Daoy (cell line): ENCODE measurements around the gene DCLK1. TPM values are rescaled to one million over a fixed set of nuclear protein-coding genes. Genes with fewer than 3 reads are reported as not detected.
A peak's percentile ranks its signal among the peaks of the same experiment; 100 is the strongest.

Source experiments
- DNase-seq: peaks from one replicate; pipeline ENCODE4 v3.0.0-alpha.2; 2015; ENCODE audit warnings: low read depth
- total RNA-seq: library from RNA; depleted of rRNA; stranded (reverse); fragments of >200 nt; shearing (Covaris generic); gene quantifications from 2 replicates; pipeline ENCODE4 v1.2.3, GENCODE V29; 2014

Gene DCLK1
- total RNA-seq, 1 experiment from 2014 or later = 7.0 TPM

DNA sequence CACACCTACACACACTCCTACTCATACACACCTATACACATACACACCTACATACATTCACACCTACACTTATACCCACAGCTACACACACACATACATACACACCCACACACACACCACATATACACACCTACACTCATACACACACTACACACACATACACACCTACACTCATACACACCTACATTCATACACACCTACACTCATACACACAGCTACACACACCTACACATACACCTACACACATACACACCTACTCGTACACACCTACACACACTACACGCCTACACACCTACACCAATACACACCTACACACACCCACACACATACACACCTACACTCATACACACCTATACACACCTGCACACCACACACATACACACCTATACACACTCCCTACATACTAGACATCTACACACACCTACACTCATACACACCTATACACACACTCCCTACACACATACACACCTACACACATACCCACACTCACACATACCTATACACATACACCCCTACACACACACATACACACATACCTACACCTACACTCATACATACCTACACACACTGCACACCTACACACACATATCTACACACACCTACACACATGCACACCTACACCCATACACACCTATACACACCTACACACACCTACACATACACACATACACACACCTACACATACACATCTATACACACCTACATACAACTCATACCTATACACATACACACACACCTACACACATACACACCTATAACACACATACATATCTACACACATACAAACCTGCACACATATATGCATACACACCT is 369.5 kb downstream of the DCLK1 start:
- DNase-seq = no peak

DNA sequence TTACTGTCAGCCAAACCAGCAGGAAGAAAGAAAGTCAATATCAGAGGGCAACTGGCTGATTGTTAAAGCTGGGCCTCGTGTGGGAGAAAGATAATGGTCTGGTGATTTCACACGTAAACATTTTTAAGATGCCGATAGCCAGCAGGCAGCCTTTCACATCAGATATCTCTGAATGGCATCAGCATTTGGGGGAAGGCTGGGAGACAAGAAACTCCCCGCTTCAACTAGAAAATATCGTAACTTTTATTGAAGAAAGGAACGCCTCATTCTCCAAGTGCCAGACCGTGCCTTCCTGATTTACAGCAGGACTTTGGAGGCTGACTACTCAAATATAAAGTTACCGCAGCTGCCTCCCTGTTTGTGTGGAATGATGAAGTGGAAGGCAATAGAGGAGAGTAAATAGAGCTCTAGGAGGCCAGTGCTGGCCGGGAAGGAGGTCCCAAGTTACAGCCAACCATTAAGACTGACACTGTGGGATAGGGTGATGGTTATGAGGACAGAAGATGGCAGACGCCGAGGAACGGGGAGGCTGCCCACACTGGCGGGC is 370.4 kb downstream of the DCLK1 start:
- DNase-seq = no peak

DNA sequence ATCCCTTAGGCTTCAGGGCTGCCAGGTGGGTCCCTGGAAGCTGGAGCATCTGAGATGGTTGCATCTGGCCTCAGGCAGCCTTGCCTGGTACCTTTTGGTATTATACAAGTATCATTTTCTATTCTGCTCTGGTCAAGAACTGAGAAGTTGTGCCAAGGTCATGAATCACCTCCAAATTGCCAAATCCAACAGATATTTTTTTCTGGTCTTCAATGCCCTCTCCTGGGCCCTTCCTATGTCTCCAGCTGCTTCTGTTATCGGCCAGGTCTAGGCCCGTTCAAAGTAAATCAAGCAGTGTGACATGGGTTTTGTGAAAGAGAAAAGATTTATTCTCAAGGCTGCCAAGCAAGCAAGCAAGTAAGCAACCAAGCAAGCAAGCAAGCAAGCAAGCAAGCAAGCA is 383.6 kb downstream of the DCLK1 start:
- DNase-seq = no peak

DNA sequence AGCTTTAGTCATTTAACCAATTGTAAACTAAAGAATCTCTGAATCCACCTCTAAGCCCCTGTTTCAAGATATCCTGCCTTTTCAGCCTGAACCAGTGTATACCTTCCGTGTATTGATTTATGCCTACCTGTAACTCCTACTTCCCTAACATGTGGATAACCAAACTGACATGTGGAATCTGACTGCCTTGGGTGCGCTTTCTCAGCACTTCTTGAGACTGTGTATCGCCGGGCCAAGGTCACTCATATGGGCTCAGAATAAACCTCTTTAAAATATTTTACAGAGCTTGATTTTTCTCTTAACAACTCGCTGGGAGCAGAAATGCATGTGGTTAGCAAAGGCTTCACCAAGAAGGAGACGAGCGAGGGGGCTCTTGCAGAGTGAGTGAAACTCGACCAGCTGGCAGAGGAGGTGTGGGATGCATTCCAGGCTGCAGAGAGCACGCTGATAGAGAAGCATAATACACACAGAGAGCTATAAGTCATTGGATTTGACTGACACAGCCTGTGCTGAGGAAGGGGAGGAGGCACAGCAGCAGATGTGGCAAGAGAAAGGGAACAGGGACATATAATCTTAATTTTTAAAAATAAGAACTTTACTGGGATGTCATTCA is 386.5 kb downstream of the DCLK1 start:
- no peak for DNase-seq

DNA sequence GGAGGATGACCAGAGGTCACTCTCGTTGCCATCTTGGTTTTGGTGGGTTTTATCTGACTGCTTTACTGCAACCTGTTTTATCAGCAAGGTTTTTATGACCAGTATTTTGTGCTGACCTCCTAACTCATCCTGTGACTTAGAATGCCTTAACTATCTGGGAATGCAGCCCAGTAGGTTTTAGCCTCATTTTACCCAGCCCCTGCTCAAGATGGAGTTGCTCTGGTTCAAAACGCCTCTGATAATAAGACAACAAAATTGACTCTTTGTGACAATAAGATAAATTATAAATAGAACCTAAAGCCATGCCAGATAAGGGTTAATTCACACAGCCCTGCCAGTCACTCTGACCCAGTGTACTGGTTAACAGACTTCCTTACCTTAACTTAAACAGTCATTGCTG is 387.0 kb downstream of the DCLK1 start:
- DNase-seq = no peak

DNA sequence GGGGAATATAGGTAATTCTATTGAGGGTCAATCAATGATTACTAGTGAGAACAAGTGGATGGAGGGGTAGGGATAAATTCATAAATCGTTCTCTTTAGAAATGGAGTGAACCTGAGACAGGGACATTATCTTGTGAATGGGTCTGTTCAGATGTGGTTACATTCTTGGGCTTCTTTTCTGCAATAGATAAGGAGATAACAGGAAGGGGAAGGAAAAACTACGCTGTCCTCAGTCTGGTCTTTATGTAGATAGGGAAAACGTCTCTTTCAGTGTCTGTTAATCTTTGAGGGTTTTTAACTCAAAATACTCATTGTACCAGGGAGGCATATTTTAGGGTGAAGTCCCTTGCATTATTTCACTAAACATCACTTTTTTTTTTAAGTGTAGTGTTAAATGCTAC is 388.0 kb downstream of the DCLK1 start:
- no peak for DNase-seq

DNA sequence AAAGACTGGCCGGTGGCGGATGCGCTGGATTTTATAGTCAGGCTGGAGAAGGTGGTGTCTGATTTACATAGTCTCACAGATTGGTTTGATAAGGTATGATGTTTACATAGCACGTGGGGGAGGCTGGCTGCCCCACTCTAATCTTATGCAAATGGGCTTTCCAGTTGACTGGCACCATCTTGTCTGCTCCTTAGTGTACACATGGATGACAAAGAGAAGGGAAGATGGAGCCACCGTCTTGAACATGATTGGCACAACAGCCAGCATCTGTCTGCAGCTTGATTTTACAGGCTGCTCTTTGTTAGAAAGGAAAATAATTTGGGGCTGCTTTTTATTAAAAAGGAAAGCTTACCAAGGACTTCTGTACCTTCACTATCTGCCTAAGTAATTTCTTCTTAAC is 389.5 kb downstream of the DCLK1 start:
- no peak for DNase-seq

DNA sequence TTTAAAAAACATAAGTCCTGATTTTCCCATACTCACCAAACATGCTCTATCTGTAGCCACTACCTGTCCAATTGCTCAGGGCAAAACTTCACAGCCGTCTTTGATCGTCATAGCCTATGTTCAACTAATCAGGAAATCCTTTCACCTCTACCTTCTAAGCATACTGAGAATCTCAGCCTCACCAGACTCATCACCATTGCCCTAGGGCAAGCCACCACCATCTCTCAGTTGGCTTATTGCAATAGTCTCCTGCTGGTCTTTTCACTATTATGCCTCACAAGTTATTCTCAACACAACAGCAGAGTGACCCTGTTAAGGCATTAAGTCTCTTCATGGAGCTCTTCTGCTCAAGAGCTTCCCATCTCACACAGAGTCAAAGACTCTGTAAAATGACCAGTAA is 394.3 kb downstream of the DCLK1 start:
- DNase-seq = no peak

DNA sequence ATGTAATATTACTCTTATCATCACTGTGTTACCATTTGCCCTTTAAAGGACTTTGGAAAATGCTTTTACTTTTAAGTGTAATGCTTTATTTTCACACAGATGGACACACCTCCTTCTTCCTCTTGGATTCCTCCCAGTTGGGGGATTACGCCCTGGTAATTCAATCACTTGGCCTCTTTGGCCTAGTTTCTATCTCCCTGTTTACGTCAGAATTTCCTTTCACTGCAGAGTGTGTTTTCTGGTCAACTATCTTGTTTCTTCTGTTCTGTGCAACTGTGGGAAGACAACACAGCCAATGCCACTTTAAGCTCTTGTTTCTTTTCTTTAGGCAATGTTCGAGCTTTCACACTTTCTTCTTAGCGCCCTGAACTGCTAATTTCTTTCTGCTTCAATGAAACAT is 397.4 kb downstream of the DCLK1 start:
- DNase-seq = no peak

DNA sequence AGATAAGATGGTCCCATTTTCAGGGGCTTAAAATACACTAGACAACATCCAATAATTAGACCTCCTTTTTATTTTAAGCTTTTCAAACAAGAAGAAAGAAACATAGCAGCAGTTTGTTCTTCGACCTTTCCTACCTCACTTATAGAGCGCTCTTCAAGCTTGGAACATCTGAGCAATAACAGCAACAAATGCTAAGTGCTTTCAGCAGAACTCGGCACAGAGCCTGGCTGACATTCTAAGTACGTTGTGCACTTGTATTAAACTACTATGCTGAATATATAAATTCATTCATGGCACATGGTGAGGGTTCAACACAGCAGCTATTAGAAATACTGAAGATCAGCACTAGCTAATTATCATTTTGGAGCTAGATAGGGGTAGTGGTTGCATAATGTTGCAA is 398.6 kb downstream of the DCLK1 start:
- no peak for DNase-seq

DNA sequence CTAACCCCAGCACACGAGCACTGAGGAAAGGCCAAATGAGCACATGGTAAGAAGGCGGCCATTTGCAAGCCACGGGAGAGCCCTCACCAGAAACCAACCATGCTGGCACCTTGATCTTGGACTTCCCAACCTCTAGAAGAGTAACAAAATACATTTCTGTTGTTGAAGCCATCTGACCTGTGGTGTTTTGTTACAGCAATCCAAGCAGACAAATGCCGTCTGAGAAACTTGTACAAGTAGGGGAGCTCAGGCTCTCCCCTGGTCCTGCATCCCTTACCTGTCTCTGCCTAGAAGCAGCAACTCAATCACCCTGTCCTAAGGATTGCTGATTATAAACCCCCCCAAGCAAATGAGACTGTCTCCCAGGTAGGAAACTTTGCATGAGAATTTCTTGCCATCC is 399.7 kb downstream of the DCLK1 start:
- no peak for DNase-seq

DNA sequence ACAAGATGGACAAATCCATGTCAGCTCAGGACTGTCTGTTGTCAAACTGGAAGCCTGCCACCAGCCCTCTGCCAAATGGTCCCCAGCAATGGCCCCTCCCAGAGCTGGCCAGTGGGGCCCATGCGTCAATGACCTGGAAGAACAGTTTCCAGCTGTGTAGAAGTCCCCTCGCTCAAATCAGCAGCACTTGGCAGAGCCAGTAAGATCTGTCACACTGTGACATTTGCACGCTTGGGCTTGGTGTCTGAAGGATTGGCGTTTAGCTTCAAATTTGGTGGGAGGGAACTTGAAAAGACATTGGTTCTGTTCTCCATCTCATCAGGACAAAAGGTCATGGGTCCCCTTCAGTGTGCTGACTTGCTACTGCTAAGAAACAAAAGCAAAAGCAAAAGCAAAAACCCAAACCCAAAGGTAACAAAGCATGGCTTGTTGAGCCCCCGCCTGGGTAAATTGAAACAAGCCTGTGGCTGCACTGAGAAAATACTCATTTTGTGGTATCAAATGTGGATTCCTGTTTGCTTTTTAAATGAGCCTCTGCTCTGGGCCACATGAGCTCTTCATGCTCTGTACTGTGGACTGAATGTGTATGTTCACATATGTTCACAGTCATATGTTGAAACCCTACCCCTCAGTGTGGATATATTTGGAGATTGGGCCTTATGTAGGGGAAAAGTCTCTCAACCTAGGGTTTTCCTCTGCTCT is 401.1 kb downstream of the DCLK1 start:
- no peak for DNase-seq

DNA sequence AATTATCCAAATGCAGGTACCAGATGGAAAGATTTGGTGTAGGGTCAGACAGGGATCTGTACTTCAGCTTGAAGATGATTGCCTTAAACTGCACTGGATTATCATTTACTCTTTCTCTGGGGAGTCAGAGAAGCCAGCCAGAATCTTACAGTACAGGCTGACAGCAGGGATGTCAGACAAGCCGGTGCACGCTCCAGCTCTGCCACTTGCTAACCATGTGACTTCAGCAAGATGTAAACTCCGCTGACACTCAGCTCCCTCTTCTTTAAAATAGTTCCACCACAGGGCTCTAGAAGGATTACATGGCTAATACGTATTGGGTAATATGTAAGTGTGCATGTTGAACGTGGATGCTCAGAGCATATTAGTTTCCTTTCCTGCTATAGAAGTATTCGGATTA is 403.3 kb downstream of the DCLK1 start:
- no peak for DNase-seq

DNA sequence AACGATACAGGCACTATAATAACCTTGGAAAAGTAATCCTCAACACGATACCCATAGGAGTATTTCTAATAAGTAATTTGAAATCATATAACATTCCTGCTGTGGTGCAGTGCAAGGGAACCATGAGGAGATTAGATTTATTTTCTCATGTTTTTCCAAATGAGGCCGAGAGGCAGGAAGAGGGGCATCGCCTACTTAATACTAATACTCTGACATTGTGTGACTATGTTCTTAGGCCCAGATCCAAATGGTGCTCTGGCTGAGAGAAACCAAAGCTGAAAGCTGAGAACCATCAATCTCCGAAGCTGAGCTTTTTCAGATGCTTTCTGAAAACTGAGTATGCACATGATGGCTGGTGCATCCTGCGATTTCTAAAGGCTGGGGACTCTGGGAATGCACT is 406.7 kb downstream of the DCLK1 start:
- no peak for DNase-seq

DNA sequence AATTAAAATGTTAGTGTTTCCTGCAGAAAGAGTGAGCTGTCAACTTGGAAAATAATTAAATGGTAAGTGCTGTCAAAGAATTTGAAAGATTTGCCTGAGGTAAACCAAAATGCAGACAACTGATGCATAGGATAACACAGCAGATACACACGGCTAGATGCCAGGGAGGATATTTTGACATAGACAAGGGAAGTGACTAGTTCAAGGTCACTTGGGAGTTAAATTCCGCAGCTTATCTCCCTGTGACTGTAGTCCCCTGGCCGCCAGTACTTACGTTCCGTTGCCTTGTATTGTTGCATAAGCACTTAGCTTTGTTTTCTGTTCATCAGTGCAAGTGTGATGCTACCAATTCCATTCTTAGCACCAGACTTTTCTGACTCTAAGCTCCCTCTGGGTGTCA is 407.4 kb downstream of the DCLK1 start:
- DNase-seq = no peak

DNA sequence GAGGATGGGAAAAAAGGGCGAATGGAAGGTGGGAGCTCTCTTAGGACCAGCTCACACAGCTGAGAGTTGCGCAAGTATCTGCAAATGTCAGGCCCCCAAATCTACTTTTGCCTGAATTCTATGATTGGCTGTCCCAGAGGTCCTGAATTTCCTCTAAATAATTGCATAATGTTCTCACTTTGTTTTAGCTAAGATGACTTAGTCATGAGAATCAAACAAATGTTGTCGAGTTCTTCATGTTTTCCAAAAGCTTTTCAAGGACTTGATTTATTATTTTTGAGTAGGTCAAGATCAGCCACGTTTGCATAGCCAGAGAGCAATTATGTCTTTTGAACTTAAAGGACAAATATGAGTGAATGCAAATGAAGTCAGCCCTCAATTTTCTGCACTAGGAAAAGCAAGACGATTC is 408.1 kb downstream of the DCLK1 start:
- DNase-seq = no peak

DNA sequence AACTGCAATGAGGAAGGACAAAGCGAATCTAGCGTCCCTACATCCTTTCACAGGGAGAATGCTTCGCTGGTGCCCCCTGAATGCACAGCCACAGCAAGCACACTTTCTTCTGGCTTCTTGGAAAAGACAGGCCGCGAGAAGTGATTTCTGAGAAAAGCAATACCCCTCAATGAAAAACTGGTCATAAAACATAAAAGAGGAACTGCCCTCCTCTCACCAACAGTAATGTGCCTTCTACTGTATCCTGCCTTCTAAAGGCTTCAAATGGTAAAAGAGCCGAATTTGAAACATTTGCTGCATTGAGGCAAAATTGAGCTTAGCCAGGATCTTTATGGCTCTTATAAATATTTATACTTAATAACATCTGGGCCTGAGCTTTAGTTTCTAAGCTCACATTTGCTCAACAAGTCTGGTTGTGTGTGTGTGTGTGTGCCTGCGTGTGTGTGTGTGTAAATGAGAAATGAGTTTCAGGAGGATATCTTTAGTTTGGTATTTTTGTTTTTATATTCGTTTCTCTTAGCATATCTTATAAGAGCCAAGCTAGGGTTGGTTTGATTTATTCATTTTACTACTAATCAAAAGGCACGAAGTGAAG is 408.6 kb downstream of the DCLK1 start:
- DNase-seq = no peak

DNA sequence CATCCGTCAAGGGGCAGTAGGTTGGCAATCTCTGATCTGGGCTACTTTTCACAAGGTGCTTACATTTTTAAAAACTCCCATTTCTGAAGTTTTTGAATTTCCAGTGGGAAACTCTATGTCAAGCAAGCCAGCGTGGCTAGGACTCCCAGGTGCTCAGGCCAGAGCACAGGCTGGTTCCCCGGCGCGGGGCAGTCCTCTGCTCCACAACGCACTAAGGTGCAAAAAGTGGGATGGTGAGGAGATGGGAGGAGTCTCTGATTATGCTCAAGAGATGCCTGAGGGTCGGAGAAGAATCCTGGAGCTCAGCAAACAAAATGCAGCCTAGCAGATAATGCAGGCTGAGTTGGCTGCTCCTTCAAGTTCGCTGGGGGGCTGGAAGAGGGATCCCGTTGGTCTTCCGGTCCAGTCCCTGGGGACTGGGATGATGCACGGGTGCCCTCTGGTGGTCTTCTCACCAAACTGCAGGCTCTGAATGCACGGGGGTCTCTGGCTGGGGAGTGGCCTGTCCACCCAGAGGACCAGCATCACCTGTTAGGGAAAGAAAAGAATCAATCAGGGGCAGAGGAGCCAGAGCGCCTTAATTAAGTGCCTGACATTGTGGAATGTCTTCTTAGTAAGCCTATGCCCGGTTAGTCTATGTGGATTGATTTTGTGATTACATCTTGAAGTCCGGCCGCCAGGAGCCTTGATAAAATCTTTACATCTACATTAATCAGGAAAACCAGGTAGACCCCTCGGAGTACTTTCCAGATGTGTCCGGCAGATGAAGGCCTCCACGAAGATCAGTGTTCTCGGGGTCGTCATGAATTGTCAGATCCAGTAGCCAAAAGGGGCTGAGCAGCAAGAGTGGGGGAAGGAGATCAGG is 410.3 kb downstream of the DCLK1 start:
- DNase-seq = peak; percentile 57

DNA sequence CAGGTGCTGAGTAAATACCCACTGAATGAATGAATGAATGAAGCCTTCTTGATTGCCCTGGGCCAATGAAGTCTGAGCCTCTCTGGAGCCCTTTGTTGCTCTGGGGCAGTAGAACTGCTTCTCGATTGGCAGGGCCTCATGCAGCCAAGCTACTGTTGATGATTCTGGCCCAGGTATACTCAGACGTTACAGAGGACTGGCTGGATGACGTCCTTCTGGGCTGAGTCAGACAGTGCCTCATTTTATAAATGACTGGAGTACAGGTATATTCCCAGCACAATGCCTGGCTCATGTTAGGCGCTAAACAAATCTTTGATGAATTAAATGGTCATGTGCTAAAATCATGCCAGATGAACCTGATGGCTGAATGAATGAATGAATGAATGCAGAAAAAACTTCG is 410.9 kb downstream of the DCLK1 start:
- no peak for DNase-seq
